Measurements from ENCODE around the gene DAO.
"Not testable (repeated sequence)": the region's sequence is repeated elsewhere in the genome, so short reads cannot be mapped to it uniquely, and the experiment has no call there.

Gene DAO

DNA sequence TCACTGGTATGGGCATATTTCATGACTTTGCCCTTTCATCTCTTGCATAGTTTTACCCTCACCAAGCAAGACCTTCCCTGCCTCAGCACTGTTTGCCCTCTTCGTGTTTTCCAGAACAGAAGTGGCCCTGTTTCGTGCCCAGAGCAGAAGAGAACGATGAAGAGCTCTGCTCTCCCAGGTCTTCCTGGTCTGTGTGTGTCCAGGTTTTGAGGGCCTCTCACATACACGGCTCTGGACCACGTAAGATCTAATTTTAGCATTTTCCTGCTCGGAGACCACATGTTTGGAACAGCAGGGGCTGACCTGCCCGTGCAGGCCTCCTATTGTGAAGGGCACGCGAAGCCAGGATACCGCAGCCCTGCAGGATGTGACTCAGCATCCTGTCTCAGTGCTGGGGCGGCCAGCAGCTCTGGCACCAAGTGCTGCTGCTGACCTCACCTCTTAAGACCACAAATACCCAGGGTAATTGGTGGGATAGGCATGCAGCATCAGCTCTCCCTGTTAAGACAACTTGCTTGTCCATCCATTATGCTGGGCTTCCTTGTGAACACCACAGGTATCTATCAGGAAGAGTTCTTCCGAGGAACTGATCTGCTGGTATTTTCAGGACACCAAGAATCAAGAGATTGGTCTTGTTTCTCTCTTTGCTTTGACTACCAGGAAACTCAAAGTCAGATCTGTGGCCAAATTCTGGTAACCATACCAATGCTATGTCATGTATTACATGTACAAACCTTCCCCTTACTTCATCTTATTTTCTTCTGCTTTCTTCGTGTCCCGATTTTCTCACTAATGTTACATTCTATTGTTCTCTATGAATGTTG lies 41.5 kb upstream of the DAO start:
- H3K27me3 ChIP-seq (ENCODE audit: insufficient read depth, low read length), result no peaks in the 10 kb centered on the region
- peak overlapping the region; percentile 84 for H3K27ac ChIP-seq (ENCODE audit: low read depth, low read length)
- H3K4me3 ChIP-seq (ENCODE audit: low read length), result no peak overlapping the region
- H3K9ac ChIP-seq (ENCODE audit: low read depth, low read length), result peak overlapping the region; percentile 55; the same call in 1 of the 2 replicates
- 49% methylated on average over 12 of the region's 14 CpGs for WGBS
- no peaks in the 10 kb centered on the region for H3K9me3 ChIP-seq (ENCODE audit: insufficient read depth, low read depth, low read length)
- peaks cover 17% of the 10 kb centered on the region for H3K36me3 ChIP-seq (ENCODE audit: insufficient read depth, low read length)
- H3K4me1 ChIP-seq (ENCODE audit: insufficient read depth, low read length), result peaks cover 20% of the 10 kb centered on the region

- peak overlapping the region; percentile 84 for H3K27ac ChIP-seq (ENCODE audit: low read depth, low read length)
Observed at GRCh38 chr12:108839018-108839889, 40.6 kb upstream of the DAO start.

GRCh38 chr12:108839890-108840230 lies 40.0 kb upstream of the DAO start:
- no peak overlapping the region for H3K9ac ChIP-seq (ENCODE audit: low read depth, low read length)
- H3K4me1 ChIP-seq (ENCODE audit: insufficient read depth, low read length), result peaks cover 20% of the 10 kb centered on the region

More at GRCh38 chr12:108839018-108839889, 40.6 kb upstream of the DAO start:
- Histone ChIP-seq H3K9me3 (ENCODE audit: insufficient read depth, low read depth, low read length) (no peaks in the 10 kb centered on the region), H3K27me3 (ENCODE audit: insufficient read depth, low read length) (no peaks in the 10 kb centered on the region), H3K36me3 (ENCODE audit: insufficient read depth, low read length) (peaks cover 11% of the 10 kb centered on the region), H3K4me1 (ENCODE audit: insufficient read depth, low read length) (peaks cover 20% of the 10 kb centered on the region), H3K9ac (ENCODE audit: low read depth, low read length) (no peak overlapping the region; the same call in 1 of the 2 replicates), H3K4me3 (ENCODE audit: low read length) (no peak overlapping the region)
- 91% methylated on average over 6 of the region's 6 CpGs for WGBS

GRCh38 chr12:108840605-108841332 lies 39.1 kb upstream of the DAO start:
- Histone ChIP-seq H3K27me3 (ENCODE audit: insufficient read depth, low read length) (no peaks in the 10 kb centered on the region), H3K9ac (ENCODE audit: low read depth, low read length) (peak overlapping the region; percentile 6; the same call in 1 of the 2 replicates), H3K4me1 (ENCODE audit: insufficient read depth, low read length) (peaks cover 20% of the 10 kb centered on the region), H3K36me3 (ENCODE audit: insufficient read depth, low read length) (peaks cover 5% of the 10 kb centered on the region), H3K27ac (ENCODE audit: low read depth, low read length) (peak overlapping the region; percentile 62), H3K9me3 (ENCODE audit: insufficient read depth, low read depth, low read length) (no peaks in the 10 kb centered on the region), H3K4me3 (ENCODE audit: low read length) (no peak overlapping the region)
- 83% methylated on average over 20 of the region's 20 CpGs for WGBS

More at GRCh38 chr12:108839890-108840230, 40.0 kb upstream of the DAO start:
- Histone ChIP-seq H3K36me3 (ENCODE audit: insufficient read depth, low read length) (peaks cover 5% of the 10 kb centered on the region), H3K27ac (ENCODE audit: low read depth, low read length) (peak overlapping the region; percentile 7; the same call in 1 of the 2 replicates), H3K27me3 (ENCODE audit: insufficient read depth, low read length) (no peaks in the 10 kb centered on the region), H3K9me3 (ENCODE audit: insufficient read depth, low read depth, low read length) (no peaks in the 10 kb centered on the region), H3K4me3 (ENCODE audit: low read length) (no peak overlapping the region)
- 90% methylated on average over 10 of the region's 10 CpGs for WGBS

GRCh38 chr12:108841825-108842224 lies 38.1 kb upstream of the DAO start:
- H3K4me1 ChIP-seq (ENCODE audit: insufficient read depth, low read length), result peaks cover 20% of the 10 kb centered on the region
- not testable (repeated sequence) for H3K27ac ChIP-seq (ENCODE audit: low read depth, low read length); H3K9ac ChIP-seq (ENCODE audit: low read depth, low read length); H3K4me3 ChIP-seq (ENCODE audit: low read length); H3K27me3 ChIP-seq (ENCODE audit: insufficient read depth, low read length); H3K9me3 ChIP-seq (ENCODE audit: insufficient read depth, low read depth, low read length)
- H3K36me3 ChIP-seq (ENCODE audit: insufficient read depth, low read length), result peaks cover 15% of the 10 kb centered on the region
- WGBS, result 96% methylated on average over 4 of the region's 4 CpGs

- H3K4me1 ChIP-seq (ENCODE audit: insufficient read depth, low read length), result peaks cover 20% of the 10 kb centered on the region
- WGBS, result 89% methylated on average over 6 of the region's 6 CpGs
- no peak overlapping the region for H3K27ac ChIP-seq (ENCODE audit: low read depth, low read length)
- H3K9me3 ChIP-seq (ENCODE audit: insufficient read depth, low read depth, low read length), result no peaks in the 10 kb centered on the region
- peaks cover 21% of the 10 kb centered on the region for H3K36me3 ChIP-seq (ENCODE audit: insufficient read depth, low read length)
- H3K9ac ChIP-seq (ENCODE audit: low read depth, low read length), result no peak overlapping the region
- no peak overlapping the region for H3K4me3 ChIP-seq (ENCODE audit: low read length)
- H3K27me3 ChIP-seq (ENCODE audit: insufficient read depth, low read length), result no peaks in the 10 kb centered on the region
Observed at GRCh38 chr12:108842361-108842760, 37.5 kb upstream of the DAO start.

- Histone ChIP-seq H3K36me3 (ENCODE audit: insufficient read depth, low read length) (peaks cover 29% of the 10 kb centered on the region), H3K9ac (ENCODE audit: low read depth, low read length) (no peak overlapping the region; the same call in 1 of the 2 replicates), H3K4me1 (ENCODE audit: insufficient read depth, low read length) (peaks cover 17% of the 10 kb centered on the region), H3K27me3 (ENCODE audit: insufficient read depth, low read length) (no peaks in the 10 kb centered on the region), H3K9me3 (ENCODE audit: insufficient read depth, low read depth, low read length) (no peaks in the 10 kb centered on the region), H3K4me3 (ENCODE audit: low read length) (no peak overlapping the region), H3K27ac (ENCODE audit: low read depth, low read length) (no peak overlapping the region)
- 94% methylated on average over 6 of the region's 6 CpGs for WGBS
Observed at GRCh38 chr12:108843187-108843586, 36.7 kb upstream of the DAO start.

- Histone ChIP-seq H3K36me3 (ENCODE audit: insufficient read depth, low read length) (peaks cover 41% of the 10 kb centered on the region), H3K4me3 (ENCODE audit: low read length) (no peak overlapping the region), H3K4me1 (ENCODE audit: insufficient read depth, low read length) (peaks cover 4% of the 10 kb centered on the region; the same call in 1 of the 2 replicates), H3K27me3 (ENCODE audit: insufficient read depth, low read length) (no peaks in the 10 kb centered on the region), H3K27ac (ENCODE audit: low read depth, low read length) (no peak overlapping the region), H3K9ac (ENCODE audit: low read depth, low read length) (no peak overlapping the region), H3K9me3 (ENCODE audit: insufficient read depth, low read depth, low read length) (no peaks in the 10 kb centered on the region)
- 100% methylated on average over 2 of the region's 2 CpGs for WGBS
Observed at GRCh38 chr12:108845696-108846095, 34.2 kb upstream of the DAO start.

DNA sequence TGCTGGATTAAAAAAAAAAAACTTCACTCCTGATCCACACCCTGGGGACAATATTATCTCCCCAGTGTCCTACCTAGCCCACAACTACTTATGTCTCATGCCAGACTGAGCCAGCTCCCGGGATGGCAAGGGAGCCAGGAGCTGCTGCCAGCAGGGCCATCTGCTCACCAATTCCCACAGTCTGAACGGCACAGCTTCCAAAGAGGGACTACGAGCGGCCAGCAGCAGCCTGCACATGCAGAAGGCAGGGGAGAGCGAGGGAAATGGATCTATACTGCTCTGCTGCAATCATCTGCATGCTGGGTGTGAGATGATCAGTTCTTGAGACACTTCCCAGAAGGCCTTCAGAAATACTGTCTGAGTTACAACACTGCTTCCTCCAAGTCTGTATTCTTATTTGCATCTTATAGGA lies 33.6 kb upstream of the DAO start:
- Histone ChIP-seq H3K9me3 (ENCODE audit: insufficient read depth, low read depth, low read length) (no peaks in the 10 kb centered on the region), H3K27me3 (ENCODE audit: insufficient read depth, low read length) (no peaks in the 10 kb centered on the region), H3K4me1 (ENCODE audit: insufficient read depth, low read length) (no peaks in the 10 kb centered on the region), H3K27ac (ENCODE audit: low read depth, low read length) (no peak overlapping the region), H3K36me3 (ENCODE audit: insufficient read depth, low read length) (peaks cover 45% of the 10 kb centered on the region), H3K4me3 (ENCODE audit: low read length) (no peak overlapping the region), H3K9ac (ENCODE audit: low read depth, low read length) (no peak overlapping the region)
- WGBS, result 92% methylated on average over 5 of the region's 5 CpGs

DNA sequence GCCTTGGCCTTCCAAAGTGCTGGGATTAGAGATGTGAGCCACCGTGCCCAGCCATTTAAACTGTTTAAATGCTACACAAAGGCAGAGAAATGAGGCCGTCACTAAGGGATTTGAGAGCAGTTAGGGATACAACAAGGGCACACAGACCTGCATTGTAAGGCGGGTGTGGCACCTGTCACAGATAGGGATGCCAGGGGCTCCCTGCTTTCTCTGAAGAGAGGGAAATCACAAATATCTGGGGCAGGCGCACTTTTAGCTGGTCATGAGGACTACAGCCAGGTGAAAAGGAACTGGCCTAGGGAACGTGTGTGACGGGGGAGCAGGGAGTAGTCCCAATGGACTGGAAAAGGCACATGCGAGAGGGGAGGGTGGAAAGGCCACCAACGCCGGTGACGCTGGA lies 32.2 kb upstream of the DAO start:
- H3K9ac ChIP-seq (ENCODE audit: low read depth, low read length), result no peak overlapping the region
- 93% methylated on average over 10 of the region's 10 CpGs for WGBS
- H3K4me3 ChIP-seq (ENCODE audit: low read length), result no peak overlapping the region

More for the DNA sequence above, 32.2 kb upstream of the DAO start:
- no peaks in the 10 kb centered on the region for H3K9me3 ChIP-seq (ENCODE audit: insufficient read depth, low read depth, low read length)
- no peak overlapping the region for H3K27ac ChIP-seq (ENCODE audit: low read depth, low read length)
- H3K4me1 ChIP-seq (ENCODE audit: insufficient read depth, low read length), result no peaks in the 10 kb centered on the region
- no peaks in the 10 kb centered on the region for H3K27me3 ChIP-seq (ENCODE audit: insufficient read depth, low read length)
- peaks cover 49% of the 10 kb centered on the region for H3K36me3 ChIP-seq (ENCODE audit: insufficient read depth, low read length)
